ENCODE data around the gene NSRP1. TPM values are rescaled to one million over a fixed set of nuclear protein-coding genes. Genes with fewer than 3 reads are reported as not detected.
A peak's percentile ranks its signal among the peaks of the same experiment; 100 is the strongest.

NSRP1 gene
- total and polyA plus RNA-seq, 2 donors (not counting 3 experiments of a cell fraction or from before 2014, with no cell fraction given), result 11.2 to 29.1 TPM

DNA sequence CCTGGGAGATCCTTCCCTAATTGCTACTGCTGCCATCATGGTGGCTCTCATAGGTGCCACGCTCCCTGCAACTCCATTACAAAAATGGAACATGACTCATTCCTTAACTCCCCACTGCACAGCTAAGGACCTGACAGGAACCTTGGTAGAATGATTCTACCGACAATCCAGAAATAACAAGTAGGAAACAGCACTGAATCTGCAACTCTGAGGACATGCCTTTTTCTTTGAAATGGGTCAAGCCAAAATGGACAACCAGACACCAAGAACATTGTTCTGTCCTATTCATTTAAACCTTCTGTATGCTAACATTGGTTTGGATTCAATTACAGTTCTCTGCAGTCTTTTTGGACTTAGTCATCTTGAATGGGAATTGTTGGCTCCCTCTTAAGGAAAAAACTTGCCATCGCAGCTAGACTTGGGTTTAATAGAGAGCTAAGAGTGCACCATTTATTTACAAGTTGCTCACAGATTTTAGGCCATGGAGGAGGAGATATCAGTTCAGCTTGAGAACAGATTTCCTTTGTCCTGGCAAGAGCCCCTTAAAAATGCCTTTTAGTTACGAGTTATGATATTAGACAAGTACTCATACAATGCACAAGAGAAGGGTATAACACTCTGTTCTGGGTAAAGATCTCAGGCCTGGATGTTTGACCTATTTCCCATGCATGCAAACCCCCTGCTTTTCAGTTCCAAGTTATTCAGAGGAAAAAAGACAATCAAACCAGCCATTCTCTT is 20.9 kb upstream of the NSRP1 start:
- Histone ChIP-seq H3K4me1 (ENCODE audit: control insufficient read depth, extremely low read depth, insufficient read depth, low read length) (no peaks in the 10 kb centered on the region), H3K27me3 (ENCODE audit: control insufficient read depth in 2 of 2, insufficient read depth in 2 of 2, low read length in 2 of 2) (no peaks in the 10 kb centered on the region), H3K9ac (replicated peaks; ENCODE audit: extremely low read depth, insufficient read depth, low read length) (no peak overlapping the region), H3K4me3 (replicated peaks in 1 of 3; ENCODE audit: insufficient read depth in 1 of 3, low read depth in 1 of 3, low read length in 3 of 3) (no peak overlapping the region), H3K27ac (ENCODE audit: insufficient read depth, low read depth, low read length) (no peak overlapping the region), H3K79me2 (ENCODE audit: control insufficient read depth, insufficient read depth, low read length) (no peaks in the 10 kb centered on the region), H2AFZ (ENCODE audit: low read depth, low read length) (no peak overlapping the region), H3K36me3 (ENCODE audit: control insufficient read depth in 2 of 2, extremely low read depth in 1 of 2, insufficient read depth in 2 of 2, low read length in 2 of 2) (no peaks in the 10 kb centered on the region), H3K9me1 (replicated peaks; ENCODE audit: control insufficient read depth, extremely low read depth, insufficient read depth, low read length) (no peaks in the 10 kb centered on the region), H3K9me3 (replicated peaks; ENCODE audit: control insufficient read depth, insufficient read depth, low read length) (no peaks in the 10 kb centered on the region), H3K4me2 (ENCODE audit: insufficient read depth, low read length) (no peak overlapping the region), H4K20me1 (replicated peaks; ENCODE audit: control insufficient read depth, extremely low read depth, insufficient read depth, low read length) (no peaks in the 10 kb centered on the region)
- dilution Hi-C loops (cut with MboI; ENCODE audit: extremely low pct_ligation_motif_present, low sequenced_read_pairs) (no loop called here), intact Hi-C loops (cut with micrococcal nuclease) (loop anchor here (10.0 kb wide), 2 partner anchors 161 to 721 kb away; partner anchors contain the start of gene SSH2)
- DNase-seq (ENCODE audit: low read depth, low spot score) (peak; percentile 76), FAIRE-seq (peak; percentile 63)
- ChIA-PET CTCF (interaction anchor here (1.0 to 6.2 kb wide), 22 partner anchors 9 to 515 kb away, joined by 3 to 206 read pairs (median 4); partner anchors contain the start of gene SSH2), POLR2A (no interaction called here)
- TF ChIP-seq, protein P1, sequence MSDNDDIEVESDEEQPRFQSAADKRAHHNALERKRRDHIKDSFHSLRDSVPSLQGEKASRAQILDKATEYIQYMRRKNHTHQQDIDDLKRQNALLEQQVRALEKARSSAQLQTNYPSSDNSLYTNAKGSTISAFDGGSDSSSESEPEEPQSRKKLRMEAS (IDR thresholded peaks at IDR 0.05; ENCODE audit: insufficient read depth, insufficient read length), result no peak
- TF ChIP-seq JUN (IDR thresholded peaks at IDR 0.05; ENCODE audit: borderline replicate concordance, insufficient read depth, insufficient read length, low read depth) (no peak), FOS (IDR thresholded peaks at IDR 0.05; ENCODE audit: borderline replicate concordance, insufficient read depth, low read length) (peak; percentile 12)
- TF ChIP-seq, protein P2, sequence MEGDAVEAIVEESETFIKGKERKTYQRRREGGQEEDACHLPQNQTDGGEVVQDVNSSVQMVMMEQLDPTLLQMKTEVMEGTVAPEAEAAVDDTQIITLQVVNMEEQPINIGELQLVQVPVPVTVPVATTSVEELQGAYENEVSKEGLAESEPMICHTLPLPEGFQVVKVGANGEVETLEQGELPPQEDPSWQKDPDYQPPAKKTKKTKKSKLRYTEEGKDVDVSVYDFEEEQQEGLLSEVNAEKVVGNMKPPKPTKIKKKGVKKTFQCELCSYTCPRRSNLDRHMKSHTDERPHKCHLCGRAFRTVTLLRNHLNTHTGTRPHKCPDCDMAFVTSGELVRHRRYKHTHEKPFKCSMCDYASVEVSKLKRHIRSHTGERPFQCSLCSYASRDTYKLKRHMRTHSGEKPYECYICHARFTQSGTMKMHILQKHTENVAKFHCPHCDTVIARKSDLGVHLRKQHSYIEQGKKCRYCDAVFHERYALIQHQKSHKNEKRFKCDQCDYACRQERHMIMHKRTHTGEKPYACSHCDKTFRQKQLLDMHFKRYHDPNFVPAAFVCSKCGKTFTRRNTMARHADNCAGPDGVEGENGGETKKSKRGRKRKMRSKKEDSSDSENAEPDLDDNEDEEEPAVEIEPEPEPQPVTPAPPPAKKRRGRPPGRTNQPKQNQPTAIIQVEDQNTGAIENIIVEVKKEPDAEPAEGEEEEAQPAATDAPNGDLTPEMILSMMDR (IDR thresholded peaks at IDR 0.05; ENCODE audit: extremely low read depth in 1 of 2, insufficient read depth in 1 of 2, low read depth in 1 of 2, low read length in 2 of 2), result peak; percentile 29 to 48
- no TSS peak for BruUV-seq (replicated peaks)

Measured in endothelial cell of umbilical vein (primary cell).